Glutamatergic neuron (in vitro differentiated cells): Measurements from ENCODE around the gene MOG. TPM values are rescaled to one million over a fixed set of nuclear protein-coding genes. Genes with fewer than 3 reads are reported as not detected.

Source experiments
- DNase-seq: peaks from one replicate; pipeline ENCODE4 v3.0.0; 2022
- H3K27ac Mint-ChIP-seq: one replicate; pipeline ENCODE4 v1.8.0; 2020; ENCODE audit warnings: mild to moderate bottlenecking, mixed read lengths, inconsistent platforms; ENCODE audit not compliant: unreplicated experiment
- H3K27me3 Mint-ChIP-seq: one replicate; pipeline ENCODE4 v1.8.0; 2020; ENCODE audit warnings: mild to moderate bottlenecking, moderate library complexity, mixed read lengths, inconsistent platforms; ENCODE audit not compliant: unreplicated experiment
- H3K36me3 Mint-ChIP-seq: one replicate; pipeline ENCODE4 v1.8.0; 2020; ENCODE audit warnings: mild to moderate bottlenecking, mixed read lengths, inconsistent platforms; ENCODE audit not compliant: unreplicated experiment
- H3K4me1 Mint-ChIP-seq: one replicate; pipeline ENCODE4 v1.8.0; 2020; ENCODE audit warnings: mild to moderate bottlenecking, low read depth, mixed read lengths, inconsistent platforms; ENCODE audit not compliant: unreplicated experiment
- H3K4me3 Mint-ChIP-seq: one replicate; pipeline ENCODE4 v1.8.0; 2020; ENCODE audit warnings: mild to moderate bottlenecking, mixed read lengths, inconsistent platforms; ENCODE audit not compliant: unreplicated experiment
- H3K9me3 Mint-ChIP-seq: one replicate; pipeline ENCODE4 v1.8.0; 2020; ENCODE audit warnings: mild to moderate bottlenecking, moderate library complexity, mixed read lengths, inconsistent platforms; ENCODE audit not compliant: unreplicated experiment
- total RNA-seq: library from RNA; stranded (reverse); fragmentation: NEBNext Ultra II Directional; extraction: Animal tissue kit (Norgen Biotek cat#: 25700); gene quantifications from one replicate; pipeline ENCODE4 v1.2.1, GENCODE V29; 2021; ENCODE audit not compliant: unreplicated experiment
- TF ChIP-seq, protein P1 (sequence below): fragments of 200-600 bp; sonication (generic); IDR thresholded peaks from one replicate; pipeline ENCODE4 v1.5.0; 2021; ENCODE audit not compliant: partially characterized antibody, unreplicated experiment

The MOG gene
- total RNA-seq, 1 donor from 2014 or later: not detected

DNA sequence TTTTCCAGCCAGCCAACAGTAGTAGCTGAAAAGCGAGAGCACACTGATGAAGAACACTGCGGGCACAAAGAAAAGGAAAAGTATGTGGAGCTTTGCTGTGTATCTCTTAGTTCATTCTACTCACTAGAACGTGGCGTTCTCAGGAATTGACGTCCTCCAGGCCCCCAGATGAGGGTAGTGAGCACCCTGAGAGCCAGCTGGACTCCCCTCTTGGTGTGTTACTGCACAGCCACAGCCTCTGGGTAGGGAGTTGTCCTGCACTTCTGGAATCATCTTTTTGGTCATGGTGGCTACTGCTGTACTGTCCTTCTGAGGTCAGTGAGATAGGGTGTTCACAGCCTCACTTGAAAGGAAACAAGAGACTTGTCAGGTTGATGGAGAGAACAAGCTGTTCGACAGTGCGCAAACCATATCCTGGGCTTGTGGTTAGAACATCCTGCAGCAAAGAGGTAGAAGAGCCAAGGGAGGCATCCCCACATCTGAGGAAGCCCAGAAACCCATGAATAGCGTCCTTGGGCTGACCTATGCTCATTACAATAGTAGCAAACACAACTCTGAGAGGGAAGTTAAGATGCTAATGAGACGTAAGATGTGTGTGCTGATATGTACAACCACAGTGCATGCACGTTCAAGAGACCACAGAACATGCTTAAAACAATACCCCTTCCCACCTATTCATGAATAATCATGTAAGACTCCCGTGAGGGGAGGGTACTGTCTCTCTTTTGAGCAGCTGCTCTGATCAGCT lies 51.7 kb downstream of the MOG start:
- H3K27me3 Mint-ChIP-seq: no peaks in the 10 kb centered on the region

DNA sequence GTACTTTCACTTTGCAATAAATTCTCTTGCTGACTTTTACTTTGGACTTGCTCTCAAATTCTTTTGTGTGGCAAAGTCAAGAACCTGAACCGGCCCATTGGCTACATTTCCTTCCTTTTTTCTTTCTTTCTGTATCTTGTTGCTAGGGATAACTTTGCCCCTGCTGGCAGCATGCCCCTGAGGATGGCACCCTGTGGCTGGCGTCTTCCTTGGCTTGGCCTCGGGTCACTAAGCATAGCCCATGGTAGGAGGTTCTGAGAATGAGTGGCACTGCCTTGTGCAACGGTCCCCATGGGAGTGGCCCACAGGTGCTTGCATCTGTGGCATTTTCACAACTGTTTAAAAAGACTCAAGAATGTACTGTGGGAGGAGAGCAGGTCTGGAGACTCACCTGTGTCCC lies 52.3 kb downstream of the MOG start:
- H3K27ac Mint-ChIP-seq: no peak overlapping the region
- no peaks in the 10 kb centered on the region for H3K27me3 Mint-ChIP-seq

More for the DNA sequence above, 51.7 kb downstream of the MOG start:
- no peak overlapping the region for H3K4me3 Mint-ChIP-seq
- H3K4me1 Mint-ChIP-seq: peaks cover 5% of the 10 kb centered on the region
- no peak overlapping the region for H3K27ac Mint-ChIP-seq
- H3K9me3 Mint-ChIP-seq: peaks cover 2% of the 10 kb centered on the region
- DNase-seq: no peak
- TF ChIP-seq, protein P1, sequence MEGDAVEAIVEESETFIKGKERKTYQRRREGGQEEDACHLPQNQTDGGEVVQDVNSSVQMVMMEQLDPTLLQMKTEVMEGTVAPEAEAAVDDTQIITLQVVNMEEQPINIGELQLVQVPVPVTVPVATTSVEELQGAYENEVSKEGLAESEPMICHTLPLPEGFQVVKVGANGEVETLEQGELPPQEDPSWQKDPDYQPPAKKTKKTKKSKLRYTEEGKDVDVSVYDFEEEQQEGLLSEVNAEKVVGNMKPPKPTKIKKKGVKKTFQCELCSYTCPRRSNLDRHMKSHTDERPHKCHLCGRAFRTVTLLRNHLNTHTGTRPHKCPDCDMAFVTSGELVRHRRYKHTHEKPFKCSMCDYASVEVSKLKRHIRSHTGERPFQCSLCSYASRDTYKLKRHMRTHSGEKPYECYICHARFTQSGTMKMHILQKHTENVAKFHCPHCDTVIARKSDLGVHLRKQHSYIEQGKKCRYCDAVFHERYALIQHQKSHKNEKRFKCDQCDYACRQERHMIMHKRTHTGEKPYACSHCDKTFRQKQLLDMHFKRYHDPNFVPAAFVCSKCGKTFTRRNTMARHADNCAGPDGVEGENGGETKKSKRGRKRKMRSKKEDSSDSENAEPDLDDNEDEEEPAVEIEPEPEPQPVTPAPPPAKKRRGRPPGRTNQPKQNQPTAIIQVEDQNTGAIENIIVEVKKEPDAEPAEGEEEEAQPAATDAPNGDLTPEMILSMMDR: no peak
- peaks cover 3% of the 10 kb centered on the region for H3K36me3 Mint-ChIP-seq

DNA sequence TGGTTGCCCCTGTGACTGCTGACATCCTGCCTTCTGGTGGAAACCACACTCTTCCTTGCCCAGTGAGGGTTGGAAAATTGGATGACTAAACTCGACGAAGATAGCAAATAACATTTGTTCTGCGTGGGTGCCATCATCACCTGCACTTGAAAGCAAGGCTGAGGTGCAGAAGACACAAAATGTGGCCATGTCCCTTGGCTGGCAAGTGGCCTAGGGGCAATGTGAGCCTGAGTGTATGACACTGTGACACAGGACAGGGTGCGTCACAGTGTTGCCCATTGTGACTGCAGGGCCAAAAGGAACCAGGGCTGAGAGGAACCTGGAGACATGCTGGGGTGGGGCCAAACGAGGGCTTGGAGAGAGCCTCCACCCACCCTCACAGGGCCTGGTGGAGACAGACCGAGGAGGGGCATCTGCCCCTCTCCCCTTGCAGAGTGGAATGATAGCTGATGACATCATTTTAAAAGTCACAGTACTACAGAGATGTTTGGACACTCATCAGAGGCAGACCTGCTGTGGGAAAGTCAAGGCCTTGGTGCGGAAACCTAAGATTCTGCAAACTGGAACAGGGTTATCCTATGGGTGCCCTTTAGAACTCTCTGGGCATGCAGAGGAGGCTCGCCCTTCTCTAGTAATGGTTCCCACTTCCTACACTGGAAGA lies 53.5 kb downstream of the MOG start:
- Mint-ChIP-seq H3K27me3 (no peaks in the 10 kb centered on the region), H3K4me3 (no peak overlapping the region), H3K9me3 (peaks cover 2% of the 10 kb centered on the region), H3K4me1 (peaks cover 5% of the 10 kb centered on the region), H3K27ac (no peak overlapping the region), H3K36me3 (peaks cover 3% of the 10 kb centered on the region)
- TF ChIP-seq, protein P1: no peak
- DNase-seq: no peak

More for the DNA sequence above, 52.3 kb downstream of the MOG start:
- peaks cover 2% of the 10 kb centered on the region for H3K9me3 Mint-ChIP-seq
- peaks cover 3% of the 10 kb centered on the region for H3K36me3 Mint-ChIP-seq
- TF ChIP-seq, protein P1: no peak
- H3K4me3 Mint-ChIP-seq: no peak overlapping the region
- H3K4me1 Mint-ChIP-seq: peaks cover 5% of the 10 kb centered on the region
- DNase-seq: no peak

DNA sequence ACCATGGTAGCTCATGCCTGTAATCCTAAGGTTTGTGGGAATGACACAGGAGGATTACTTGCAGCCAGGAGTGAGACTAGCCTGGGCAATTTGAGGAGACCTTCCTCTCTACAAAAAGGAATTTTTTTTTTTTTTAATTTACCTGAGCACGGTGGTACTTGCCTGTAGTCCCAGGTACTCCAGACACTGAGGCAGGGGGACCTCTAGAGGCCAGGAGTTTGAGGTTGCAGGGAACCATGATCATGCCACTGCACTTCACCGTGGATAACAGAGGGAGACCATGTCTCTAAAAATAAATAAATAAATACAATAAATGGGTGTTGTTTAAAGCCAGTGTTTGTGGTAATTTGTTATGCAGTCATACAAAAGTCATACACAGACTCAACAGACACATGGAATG lies 64.0 kb downstream of the MOG start:
- TF ChIP-seq, protein P1: no peak
- no peaks in the 10 kb centered on the region for H3K4me1 Mint-ChIP-seq
- DNase-seq: no peak
- peaks cover 19% of the 10 kb centered on the region for H3K27me3 Mint-ChIP-seq
- H3K4me3 Mint-ChIP-seq: no peak overlapping the region
- no peaks in the 10 kb centered on the region for H3K9me3 Mint-ChIP-seq
- no peak overlapping the region for H3K27ac Mint-ChIP-seq
- H3K36me3 Mint-ChIP-seq: no peaks in the 10 kb centered on the region

Other genes with a start within 250 kb of the MOG start
- gene OR12D1, start 242.2 kb upstream of the MOG start, total RNA-seq: not detected
- gene OR10C1, start 217.8 kb upstream of the MOG start, total RNA-seq: not detected
- not detected for gene OR11A1, start 200.0 kb upstream of the MOG start, total RNA-seq
- gene OR2H1, start 199.9 kb upstream of the MOG start, total RNA-seq: not detected
- not detected for gene MAS1L, start 169.1 kb upstream of the MOG start, total RNA-seq
- gene UBD, start 97.4 kb upstream of the MOG start, total RNA-seq: not detected
- gene OR2H2, start 72.0 kb upstream of the MOG start, total RNA-seq: not detected
- gene GABBR1, start 23.9 kb upstream of the MOG start, total RNA-seq: 158 TPM
- not detected for gene ZFP57, start 24.1 kb downstream of the MOG start, total RNA-seq
- 1.9 TPM for gene HLA-F, start 66.3 kb downstream of the MOG start, total RNA-seq
- gene HLA-G, start 170.7 kb downstream of the MOG start, total RNA-seq: not detected